Endothelial cell of umbilical vein (primary cell): Measurements from ENCODE around the gene ZNF423. TPM values are rescaled to one million over a fixed set of nuclear protein-coding genes. Genes with fewer than 3 reads are reported as not detected.

Experiments
- BruUV-seq: library from RNA; stranded (reverse); fragments of 400-500 nt; replicated peaks from 2 replicates; lab custom pipeline; 2021; lab: Mats Ljungman, UMichigan
- CTCF ChIA-PET: fragments of 300-600, 350-600 bp; sonication (Branson Sonifier 250); formaldehyde crosslinking; loops from one replicate; lab custom pipeline; 2021; ENCODE audit warnings: antibody characterized with exemption, inconsistent platforms; lab: Charles Lee
- POLR2A ChIA-PET: fragments of 300-600, 350-600 bp; sonication (Branson Sonifier 250); formaldehyde crosslinking; loops from one replicate; lab custom pipeline; 2021; ENCODE audit warnings: antibody characterized with exemption, inconsistent platforms; lab: Charles Lee
- DNase-seq: peaks from one replicate; pipeline ENCODE4 v3.0.0-alpha.2; 2011; ENCODE audit warnings: low read depth, low spot score
- FAIRE-seq: peaks from 2 replicates; lab custom pipeline; 2011; peaks lifted over from hg19 to GRCh38; lab: Jason Lieb, UNC
- H2AFZ ChIP-seq: 2 replicates; pipeline ENCODE4 v1.6.0; 2012; ENCODE audit warnings: low read depth, low read length, control low read depth, inconsistent platforms
- H3K27ac ChIP-seq: 2 replicates; pipeline ENCODE4 v1.5.1; 2011; ENCODE audit warnings: low read depth, mild to moderate bottlenecking, control low read depth, low read length, moderate library complexity; ENCODE audit not compliant: insufficient read depth
- H3K27me3 ChIP-seq, 2 experiments: 2 replicates each; pipeline versions ENCODE4 v1.6.0 to v1.6.1; 2011; ENCODE audit warnings: low read length in 2 of 2, mixed read lengths in 1 of 2; ENCODE audit not compliant: control insufficient read depth in 2 of 2, insufficient read depth in 2 of 2
- H3K36me3 ChIP-seq, 2 experiments: 2 replicates in 1 of 2; 3 replicates in 1 of 2; pipeline ENCODE4 v1.5.1; 2011; ENCODE audit warnings: low read length in 2 of 2, mild to moderate bottlenecking in 1 of 2, moderate library complexity in 1 of 2; ENCODE audit not compliant: control insufficient read depth in 2 of 2, insufficient read depth in 2 of 2; ENCODE audit errors: extremely low read depth in 1 of 2
- H3K4me1 ChIP-seq: 3 replicates; pipeline ENCODE4 v1.5.1; 2011; ENCODE audit warnings: mild to moderate bottlenecking, low read length; ENCODE audit not compliant: control insufficient read depth, insufficient read depth; ENCODE audit errors: extremely low read depth
- H3K4me2 ChIP-seq: 2 replicates; pipeline ENCODE4 v1.6.1; 2011; ENCODE audit warnings: low read length, control low read depth, mixed read lengths; ENCODE audit not compliant: insufficient read depth
- H3K4me3 ChIP-seq, 3 experiments: fragments of 200-600 bp in 1 of 3; sonication (generic), shearing (Covaris generic) in 1 of 3; replicated peaks in 1 of 3; 2 replicates each; pipeline ENCODE4 v1.5.1; 2011 to 2016; ENCODE audit warnings: control low read depth in 3 of 3, low read length in 3 of 3, mild to moderate bottlenecking in 2 of 3, inconsistent platforms in 1 of 3, low read depth in 1 of 3, moderate library complexity in 1 of 3; ENCODE audit not compliant: insufficient read depth in 1 of 3
- H3K79me2 ChIP-seq: 2 replicates; pipeline ENCODE4 v1.6.0; 2012; ENCODE audit warnings: low read length, inconsistent platforms; ENCODE audit not compliant: control insufficient read depth, insufficient read depth
- H3K9ac ChIP-seq: replicated peaks from 2 replicates; pipeline ENCODE3; 2011; ENCODE audit warnings: low read length, control low read depth; ENCODE audit not compliant: insufficient read depth; ENCODE audit errors: extremely low read depth
- H3K9me1 ChIP-seq: replicated peaks from 3 replicates; pipeline ENCODE4 v1.6.0; 2011; ENCODE audit warnings: mild to moderate bottlenecking, low read length; ENCODE audit not compliant: control insufficient read depth, insufficient read depth; ENCODE audit errors: extremely low read depth
- H3K9me3 ChIP-seq: replicated peaks from 2 replicates; pipeline ENCODE4 v1.5.1; 2012; ENCODE audit warnings: low read length, inconsistent platforms; ENCODE audit not compliant: control insufficient read depth, insufficient read depth
- H4K20me1 ChIP-seq: replicated peaks from 2 replicates; pipeline ENCODE3; 2011; ENCODE audit warnings: mild to moderate bottlenecking, low read length; ENCODE audit not compliant: control insufficient read depth, insufficient read depth; ENCODE audit errors: extremely low read depth
- EZH2 ChIP-seq: IDR thresholded peaks from 2 replicates; pipeline ENCODE4 v1.6.1; 2012; ENCODE audit warnings: borderline replicate concordance, low read depth, mild to moderate bottlenecking, moderate library complexity, low read length, inconsistent platforms; ENCODE audit not compliant: severe bottlenecking
- FOS ChIP-seq: IDR thresholded peaks from 2 replicates; pipeline ENCODE4 v1.6.1; 2011; ENCODE audit warnings: mild to moderate bottlenecking, low read length, moderate library complexity, borderline replicate concordance; ENCODE audit not compliant: insufficient read depth
- GATA2 ChIP-seq: IDR thresholded peaks from 2 replicates; pipeline ENCODE4 v1.7.0; 2011; ENCODE audit warnings: low read depth, mild to moderate bottlenecking, moderate library complexity, mixed read lengths, low read length; ENCODE audit not compliant: insufficient read length, insufficient read depth
- JUN ChIP-seq: IDR thresholded peaks from 2 replicates; pipeline ENCODE4 v1.6.1; 2011; ENCODE audit warnings: borderline replicate concordance, low read depth; ENCODE audit not compliant: insufficient read length, insufficient read depth
- MYC ChIP-seq: IDR thresholded peaks from one replicate; pipeline ENCODE4 v1.6.1; 2011; ENCODE audit warnings: mild to moderate bottlenecking, low read depth, low read length
- POLR2A ChIP-seq: IDR thresholded peaks from 2 replicates; pipeline ENCODE4 v1.6.1; 2012; ENCODE audit warnings: low read depth, mild to moderate bottlenecking, control low read depth, low read length
- POLR2AphosphoS5 ChIP-seq: IDR thresholded peaks from 2 replicates; pipeline ENCODE4 v1.6.1; 2012; ENCODE audit warnings: low read depth, mild to moderate bottlenecking, control low read depth, low read length, moderate library complexity; ENCODE audit not compliant: insufficient read depth
- dilution Hi-C: fragments of 300-500 bp; cut with MboI; formaldehyde crosslinking; loops from one replicate; pipeline ENCODE4 v1.15.0; 2019; ENCODE audit warnings: low sequenced_read_pairs; ENCODE audit not compliant: extremely low pct_ligation_motif_present
- intact Hi-C: fragments of 100-400 bp; cut with micrococcal nuclease; formaldehyde crosslinking; loops from one replicate; pipeline ENCODE4 v1.10.0; 2022
- polyA plus RNA-seq, 4 experiments: library from polyadenylated mRNA; depleted of rRNA in 3 of 4; stranded (reverse) in 3 of 4; unstranded in 1 of 4; fragments of >200 nt; gene quantifications; 2 replicates each; pipeline versions ENCODE4 v1.2.1 to v1.2.3, GENCODE V29; 2011 to 2012; ENCODE audit warnings: missing spikeins in 1 of 4
- total RNA-seq: library from RNA; stranded (reverse); gene quantifications from 2 replicates; pipeline ENCODE4 v1.2.3, GENCODE V29; 2021
- TF ChIP-seq, protein P1 (sequence below), 2 donors: IDR thresholded peaks; 1 replicate in 1 of 2; 2 replicates in 1 of 2; pipeline ENCODE4 v1.5.1; 2011; ENCODE audit warnings: low read length in 2 of 2, mild to moderate bottlenecking in 2 of 2, moderate library complexity in 2 of 2, control low read depth in 1 of 2, inconsistent platforms in 1 of 2, low read depth in 1 of 2; ENCODE audit not compliant: insufficient read depth in 1 of 2; ENCODE audit errors: extremely low read depth in 1 of 2
- TF ChIP-seq, protein P2 (sequence below): IDR thresholded peaks from 2 replicates; pipeline ENCODE4 v1.6.1; 2011; ENCODE audit not compliant: insufficient read depth, insufficient read length

ZNF423 gene
- total and polyA plus RNA-seq, 2 donors (not counting 3 experiments of a cell fraction or from before 2014, with no cell fraction given): 2.2 to 8.1 TPM

- H3K9me1 ChIP-seq: no peaks in the 10 kb centered on the region
- H3K36me3 ChIP-seq: no peaks in the 10 kb centered on the region
- dilution Hi-C loops (no loop called here), intact Hi-C loops (no loop called here)
- TF ChIP-seq POLR2A (no peak), GATA2 (no peak), EZH2 (no peak), FOS (no peak), MYC (no peak), POLR2AphosphoS5 (no peak), JUN (no peak)
- TF ChIP-seq, protein P1, sequence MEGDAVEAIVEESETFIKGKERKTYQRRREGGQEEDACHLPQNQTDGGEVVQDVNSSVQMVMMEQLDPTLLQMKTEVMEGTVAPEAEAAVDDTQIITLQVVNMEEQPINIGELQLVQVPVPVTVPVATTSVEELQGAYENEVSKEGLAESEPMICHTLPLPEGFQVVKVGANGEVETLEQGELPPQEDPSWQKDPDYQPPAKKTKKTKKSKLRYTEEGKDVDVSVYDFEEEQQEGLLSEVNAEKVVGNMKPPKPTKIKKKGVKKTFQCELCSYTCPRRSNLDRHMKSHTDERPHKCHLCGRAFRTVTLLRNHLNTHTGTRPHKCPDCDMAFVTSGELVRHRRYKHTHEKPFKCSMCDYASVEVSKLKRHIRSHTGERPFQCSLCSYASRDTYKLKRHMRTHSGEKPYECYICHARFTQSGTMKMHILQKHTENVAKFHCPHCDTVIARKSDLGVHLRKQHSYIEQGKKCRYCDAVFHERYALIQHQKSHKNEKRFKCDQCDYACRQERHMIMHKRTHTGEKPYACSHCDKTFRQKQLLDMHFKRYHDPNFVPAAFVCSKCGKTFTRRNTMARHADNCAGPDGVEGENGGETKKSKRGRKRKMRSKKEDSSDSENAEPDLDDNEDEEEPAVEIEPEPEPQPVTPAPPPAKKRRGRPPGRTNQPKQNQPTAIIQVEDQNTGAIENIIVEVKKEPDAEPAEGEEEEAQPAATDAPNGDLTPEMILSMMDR (IDR thresholded peaks at IDR 0.05; ENCODE audit: extremely low read depth in 1 of 2, insufficient read depth in 1 of 2, low read depth in 1 of 2, low read length in 2 of 2): no peak
- TF ChIP-seq, protein P2, sequence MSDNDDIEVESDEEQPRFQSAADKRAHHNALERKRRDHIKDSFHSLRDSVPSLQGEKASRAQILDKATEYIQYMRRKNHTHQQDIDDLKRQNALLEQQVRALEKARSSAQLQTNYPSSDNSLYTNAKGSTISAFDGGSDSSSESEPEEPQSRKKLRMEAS: no peak
- no peaks in the 10 kb centered on the region for H3K9me3 ChIP-seq
- FAIRE-seq (no peak), DNase-seq (no peak)
- H3K4me1 ChIP-seq: no peaks in the 10 kb centered on the region
- POLR2A ChIA-PET: no interaction called here
- no peak overlapping the region for H3K4me3 ChIP-seq
- no peak overlapping the region for H2AFZ ChIP-seq
- CTCF ChIA-PET: no interaction called here
- H3K27ac ChIP-seq: no peak overlapping the region
- no peak overlapping the region for H3K9ac ChIP-seq
- no peaks in the 10 kb centered on the region for H3K27me3 ChIP-seq
- no peaks in the 10 kb centered on the region for H3K79me2 ChIP-seq
- no peak overlapping the region for H3K4me2 ChIP-seq
- H4K20me1 ChIP-seq: no peaks in the 10 kb centered on the region
- BruUV-seq: no TSS peak
Observed at GRCh38 chr16:49720225-49720624, 135.7 kb downstream of the ZNF423 start.
